Body of pancreas (tissue), 4 donors: Measurements from ENCODE around the gene GZF1. TPM values are rescaled to one million over a fixed set of nuclear protein-coding genes. Genes with fewer than 3 reads are reported as not detected.
"Not testable (repeated sequence)": the region's sequence is repeated elsewhere in the genome, so short reads cannot be mapped to it uniquely, and the experiment has no call there.

ENCODE experiments used
- ATAC-seq: fragments of 150-250 bp; one replicate; pipeline ENCODE4 v1.9.1; 2016
- DNase-seq, 4 donors: peaks; one replicate each; pipeline ENCODE4 v3.0.0-alpha.2; 2019
- H3K27ac ChIP-seq, 4 donors: fragments of 200-600 bp; sonication (generic); 1 replicate in 3 of 4; 2 replicates in 1 of 4; pipeline versions ENCODE4 v1.5.1 to v1.6.1; 2016 to 2019; ENCODE audit warnings: mild to moderate bottlenecking in 1 of 4, mixed read lengths in 1 of 4, moderate library complexity in 1 of 4
- H3K27me3 ChIP-seq, 2 donors: fragments of 200-600 bp; sonication (generic); one replicate each; pipeline ENCODE4 v1.6.0; 2016; ENCODE audit warnings: mild to moderate bottlenecking in 1 of 2
- H3K36me3 ChIP-seq, 2 donors: fragments of 200-600 bp; sonication (generic); replicated peaks in 1 of 2; 2 replicates each; pipeline ENCODE4 v1.5.1; 2016; ENCODE audit warnings: low read depth in 2 of 2; ENCODE audit not compliant: insufficient read depth in 1 of 2
- H3K4me1 ChIP-seq: fragments of 200-600 bp; sonication (generic); one replicate; pipeline ENCODE4 v1.6.0; 2016
- H3K4me3 ChIP-seq, 2 donors: fragments of 200-600 bp; sonication (generic); 1 replicate in 1 of 2; 2 replicates in 1 of 2; pipeline ENCODE4 v1.5.1; 2016 to 2019
- H3K9me3 ChIP-seq, 3 donors: fragments of 200-600 bp; sonication (generic); 1 replicate in 2 of 3; 2 replicates in 1 of 3; pipeline ENCODE4 v1.5.1; 2016
- POLR2A ChIP-seq, 3 donors: fragments of 450-650 bp; IDR thresholded peaks; one replicate each; pipeline ENCODE4 v1.6.1; 2016; ENCODE audit warnings: antibody characterized with exemption in 3 of 3, mild to moderate bottlenecking in 2 of 3
- WGBS, 2 donors: methylation state at CpG; one replicate each; pipeline ENCODE4 v1.1.5; 2017; 5-methylcytosine and 5-hydroxymethylcytosine counted together
- intact Hi-C: fragments of 100-400 bp; cut with DNase I; formaldehyde crosslinking; loops from one replicate; pipeline ENCODE4 v1.15.1; 2023
- total RNA-seq, 2 donors: library from RNA; depleted of rRNA; stranded (reverse); fragments of >200 nt; gene quantifications; one replicate each; pipeline ENCODE4 v1.1.0, GENCODE V29; 2016
- TF ChIP-seq, protein P1 (sequence below), 7 experiments: fragments of 450-650 bp in 4 of 7; fragments of 200-600 bp in 3 of 7; sonication (generic) in 3 of 7; IDR thresholded peaks; one replicate each; pipeline ENCODE4 v1.5.1; 2016 to 2019; ENCODE audit warnings: antibody characterized with exemption in 7 of 7

GZF1 gene
- total RNA-seq, 2 donors from 2014 or later: 1.6 to 6.2 TPM

DNA sequence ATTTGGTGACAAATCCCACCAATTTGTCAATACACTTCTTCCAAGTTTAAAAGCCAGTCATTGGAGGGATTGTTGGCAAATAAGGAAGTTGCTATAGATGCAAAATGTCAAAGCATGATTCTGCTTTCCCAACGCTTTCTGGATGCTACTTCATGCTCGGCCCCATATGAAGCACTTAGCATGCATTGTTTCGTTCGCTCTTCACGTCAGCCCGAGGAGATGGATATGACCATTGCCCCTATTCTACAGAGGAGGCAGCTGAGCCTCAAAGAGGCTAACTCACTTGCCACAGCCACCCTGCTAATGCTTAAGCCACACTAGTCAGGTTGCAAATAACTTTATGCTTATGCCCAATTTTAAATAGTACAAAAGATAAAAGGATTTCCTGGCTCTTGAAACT lies 14.2 kb upstream of the GZF1 start:
- H3K27ac ChIP-seq: no peak overlapping the region
- 82 to 87% methylated on average over 6 of the region's 6 CpGs for WGBS, 2 donors
- ATAC-seq (no peak), DNase-seq (no peak)
- intact Hi-C loops: loop anchor here (10.0 kb wide), 2 partner anchors 67 to 653 kb away; no protein-coding TSS in a partner anchor
- H3K36me3 ChIP-seq: no peaks in the 10 kb centered on the region
- TF ChIP-seq, protein P1, sequence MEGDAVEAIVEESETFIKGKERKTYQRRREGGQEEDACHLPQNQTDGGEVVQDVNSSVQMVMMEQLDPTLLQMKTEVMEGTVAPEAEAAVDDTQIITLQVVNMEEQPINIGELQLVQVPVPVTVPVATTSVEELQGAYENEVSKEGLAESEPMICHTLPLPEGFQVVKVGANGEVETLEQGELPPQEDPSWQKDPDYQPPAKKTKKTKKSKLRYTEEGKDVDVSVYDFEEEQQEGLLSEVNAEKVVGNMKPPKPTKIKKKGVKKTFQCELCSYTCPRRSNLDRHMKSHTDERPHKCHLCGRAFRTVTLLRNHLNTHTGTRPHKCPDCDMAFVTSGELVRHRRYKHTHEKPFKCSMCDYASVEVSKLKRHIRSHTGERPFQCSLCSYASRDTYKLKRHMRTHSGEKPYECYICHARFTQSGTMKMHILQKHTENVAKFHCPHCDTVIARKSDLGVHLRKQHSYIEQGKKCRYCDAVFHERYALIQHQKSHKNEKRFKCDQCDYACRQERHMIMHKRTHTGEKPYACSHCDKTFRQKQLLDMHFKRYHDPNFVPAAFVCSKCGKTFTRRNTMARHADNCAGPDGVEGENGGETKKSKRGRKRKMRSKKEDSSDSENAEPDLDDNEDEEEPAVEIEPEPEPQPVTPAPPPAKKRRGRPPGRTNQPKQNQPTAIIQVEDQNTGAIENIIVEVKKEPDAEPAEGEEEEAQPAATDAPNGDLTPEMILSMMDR (IDR thresholded peaks at IDR 0.05): no peak
- TF ChIP-seq POLR2A (IDR thresholded peaks at IDR 0.05): no peak
- H3K9me3 ChIP-seq: no peaks in the 10 kb centered on the region
- no peaks in the 10 kb centered on the region for H3K27me3 ChIP-seq
- peaks cover 18% of the 10 kb centered on the region for H3K4me1 ChIP-seq
- H3K4me3 ChIP-seq: no peak overlapping the region

DNA sequence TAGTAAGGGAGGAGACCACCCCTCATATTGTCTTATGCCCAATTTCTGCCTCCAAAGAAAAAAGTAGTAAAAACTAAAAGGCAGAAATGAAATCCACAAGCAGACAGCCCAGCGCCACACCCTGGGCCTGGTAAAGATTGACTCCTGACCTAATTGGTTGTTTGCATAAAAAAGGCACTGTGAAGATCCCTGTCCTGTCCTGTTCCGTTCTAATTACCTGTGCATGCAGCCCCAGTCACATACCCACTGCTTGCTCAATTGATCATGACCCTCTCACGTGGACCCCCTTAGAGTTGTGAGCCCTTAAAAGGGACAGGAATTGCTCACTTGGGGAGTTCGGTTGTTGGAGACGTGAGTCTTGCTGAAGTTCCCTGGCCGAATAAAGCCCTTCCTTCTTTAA lies 13.5 kb upstream of the GZF1 start:
- 81 to 84% methylated on average over 6 of the region's 6 CpGs for WGBS, 2 donors
- not testable (repeated sequence) for H3K27ac ChIP-seq, H3K9me3 ChIP-seq, H3K4me3 ChIP-seq, DNase-seq, H3K36me3 ChIP-seq, H3K27me3 ChIP-seq, ATAC-seq
- H3K4me1 ChIP-seq: peaks cover 18% of the 10 kb centered on the region
- intact Hi-C loops: loop anchor here (10.0 kb wide), 2 partner anchors 66 to 654 kb away; no protein-coding TSS in a partner anchor

GRCh38 chr20:23349338-23350195 lies 12.4 kb upstream of the GZF1 start:
- ATAC-seq (peak; percentile 60), DNase-seq (peak in 3 of 4 donors; percentile 73 to 88 (median 75))
- Histone ChIP-seq H3K27me3 (no peaks in the 10 kb centered on the region), H3K9me3 (no peaks in the 10 kb centered on the region), H3K4me1 (peaks cover 18% of the 10 kb centered on the region), H3K36me3 (peaks cover 0 to 6% of the 10 kb centered on the region in 2 donors), H3K4me3 (peak overlapping the region; percentile 21 to 26), H3K27ac (peak overlapping the region; percentile 93 to 99 (median 98))
- intact Hi-C loops: loop anchor here (10.0 kb wide), 2 partner anchors 65 to 655 kb away; no protein-coding TSS in a partner anchor
- TF ChIP-seq POLR2A (IDR thresholded peaks at IDR 0.05): no peak
- TF ChIP-seq, protein P1 (IDR thresholded peaks at IDR 0.05): peak in 6 of 7 experiments; percentile 18 to 67 (median 56)
- 4 to 6% methylated on average over 23 of the region's 23 CpGs for WGBS, 2 donors

DNA sequence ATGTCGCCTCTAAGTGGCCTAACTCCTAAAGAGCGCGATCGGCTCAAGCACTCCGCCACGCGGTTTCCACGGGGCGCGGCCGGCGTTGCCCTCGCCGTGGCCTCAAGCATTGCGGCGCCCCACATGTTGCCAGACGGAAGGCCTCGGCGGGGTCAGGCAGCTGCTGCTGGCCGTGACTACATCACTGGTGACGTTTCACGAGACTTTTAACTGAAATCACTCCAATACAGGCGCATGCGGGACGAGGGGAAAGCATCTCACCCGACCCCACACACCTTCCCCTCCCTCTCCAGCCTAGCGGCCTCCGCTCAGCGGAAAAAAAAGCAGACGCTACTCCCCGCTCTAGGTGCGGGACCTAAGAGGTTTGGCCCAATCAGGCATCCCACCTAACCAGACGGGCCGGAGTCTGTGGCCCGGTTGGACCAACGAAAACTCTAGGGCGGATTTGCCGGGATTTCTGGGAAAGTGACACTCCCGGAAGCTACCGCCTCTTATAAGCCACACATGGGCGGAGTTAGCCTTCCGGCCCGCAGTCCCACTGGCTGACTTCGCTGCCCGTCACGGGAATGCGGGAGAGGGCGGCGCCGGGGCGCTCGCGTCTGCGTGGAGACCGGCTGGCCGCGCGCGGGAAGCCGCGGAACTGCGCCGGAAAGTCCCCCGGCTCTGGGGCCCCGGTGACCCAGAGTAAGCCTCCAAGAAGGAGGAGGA lies 11.6 kb upstream of the GZF1 start, which contains the start of gene NXT1:
NXT1 (plus strand) TSS at position 596 of the 708 bp plus-strand sequence. CDS start 3,251 bp downstream, outside the sequence.
- 0% methylated on average over 23 to 65 of the region's 65 CpGs for WGBS, 2 donors
- Histone ChIP-seq H3K4me1 (peaks cover 18% of the 10 kb centered on the region), H3K36me3 (peaks cover 0 to 8% of the 10 kb centered on the region in 2 donors), H3K27me3 (no peaks in the 10 kb centered on the region), H3K27ac (peak within 1 kb of the TSS; percentile 93 to 99 (median 98)), H3K9me3 (no peaks in the 10 kb centered on the region), H3K4me3 (peak within 1 kb of the TSS; percentile 70 to 94)
- peak; percentile 97 to 98 (median 98) for DNase-seq
- peak; percentile 81 to 97 (median 96) for TF ChIP-seq POLR2A (IDR thresholded peaks at IDR 0.05)
- TF ChIP-seq, protein P1 (IDR thresholded peaks at IDR 0.05): peak in 1 of 7 experiments; percentile 3
- intact Hi-C loops: no loop called here
- peak; percentile 94 for ATAC-seq
